A673 (cell line): Measurements from ENCODE around the gene PCLO. TPM values are rescaled to one million over a fixed set of nuclear protein-coding genes. Genes with fewer than 3 reads are reported as not detected.

Source experiments
- BruUV-seq: library from RNA; stranded (reverse); fragments of 400-500 nt; replicated peaks from 2 replicates; lab custom pipeline; 2021; lab: Mats Ljungman, UMichigan
- CTCF ChIA-PET: fragments of 300-600 bp; sonication (Branson Sonifier 250); formaldehyde crosslinking; loops from one replicate; lab custom pipeline; 2022; ENCODE audit warnings: antibody characterized with exemption; lab: Charles Lee
- POLR2A ChIA-PET: fragments of 300-600 bp; sonication (Branson Sonifier 250); formaldehyde crosslinking; loops from one replicate; lab custom pipeline; 2022; ENCODE audit warnings: antibody characterized with exemption; ENCODE audit not compliant: low non-redundant PET; lab: Charles Lee
- DNase-seq: peaks from one replicate; pipeline ENCODE4 v3.0.0-alpha.2; 2015; ENCODE audit warnings: low spot score
- H3K27ac ChIP-seq: fragments of 200-600 bp; sonication (generic); 2 replicates; pipeline ENCODE4 v1.5.1; 2016; ENCODE audit warnings: mixed run types, low read depth, mild to moderate bottlenecking, mixed read lengths, antibody characterized with exemption, low read length; ENCODE audit not compliant: poor library complexity, severe bottlenecking
- H3K27me3 ChIP-seq: fragments of 200-600 bp; sonication (generic); replicated peaks from 2 replicates; pipeline ENCODE4 v1.6.1; 2017; ENCODE audit warnings: mixed run types, low read depth, mild to moderate bottlenecking, mixed read lengths, antibody characterized with exemption, low read length; ENCODE audit not compliant: insufficient read depth, poor library complexity
- H3K36me3 ChIP-seq: fragments of 200-600 bp; sonication (generic); 2 replicates; pipeline ENCODE4 v1.6.1; 2016; ENCODE audit warnings: mixed run types, mild to moderate bottlenecking, mixed read lengths, antibody characterized with exemption, low read length; ENCODE audit not compliant: insufficient read depth, poor library complexity, severe bottlenecking
- H3K4me1 ChIP-seq: fragments of 200-600 bp; sonication (generic); 2 replicates; pipeline ENCODE4 v1.6.1; 2017; ENCODE audit warnings: mixed run types, mild to moderate bottlenecking, mixed read lengths, antibody characterized with exemption, low read length; ENCODE audit not compliant: insufficient read depth, poor library complexity, severe bottlenecking
- H3K4me3 ChIP-seq: fragments of 200-600 bp; sonication (generic); 2 replicates; pipeline ENCODE4 v1.5.1; 2016; ENCODE audit warnings: low read depth, mixed run types, mild to moderate bottlenecking, mixed read lengths, low read length; ENCODE audit not compliant: poor library complexity, severe bottlenecking
- H3K9me3 ChIP-seq: fragments of 200-600 bp; sonication (generic); 2 replicates; pipeline ENCODE4 v1.6.1; 2016; ENCODE audit warnings: mixed run types, low read depth, mild to moderate bottlenecking, mixed read lengths, antibody characterized with exemption, low read length; ENCODE audit not compliant: poor library complexity, severe bottlenecking
- EZH2 ChIP-seq: fragments of 200-600 bp; sonication (generic); IDR thresholded peaks from 2 replicates; pipeline ENCODE4 v1.6.1; 2017; ENCODE audit warnings: borderline replicate concordance, low read depth, mild to moderate bottlenecking, mixed read lengths, antibody characterized with exemption, low read length; ENCODE audit not compliant: poor library complexity, severe bottlenecking
- intact Hi-C: fragments of 100-400 bp; cut with micrococcal nuclease; formaldehyde crosslinking; loops from one replicate; pipeline ENCODE4 v1.10.0; 2022; ENCODE audit not compliant: unreplicated experiment
- total RNA-seq: library from RNA; stranded (reverse); gene quantifications from 2 replicates; pipeline ENCODE4 v1.2.3, GENCODE V29; 2021
- TF ChIP-seq, protein P1 (sequence below): fragments of 300-800, 200-600 bp; sonication (generic); conservative IDR thresholded peaks from 2 replicates; pipeline ENCODE4 v1.5.1; 2017; ENCODE audit warnings: low read depth, mild to moderate bottlenecking, antibody characterized with exemption, low read length, moderate library complexity, mixed read lengths

The PCLO gene
- total RNA-seq, 1 experiment from 2014 or later: 2.1 TPM

DNA sequence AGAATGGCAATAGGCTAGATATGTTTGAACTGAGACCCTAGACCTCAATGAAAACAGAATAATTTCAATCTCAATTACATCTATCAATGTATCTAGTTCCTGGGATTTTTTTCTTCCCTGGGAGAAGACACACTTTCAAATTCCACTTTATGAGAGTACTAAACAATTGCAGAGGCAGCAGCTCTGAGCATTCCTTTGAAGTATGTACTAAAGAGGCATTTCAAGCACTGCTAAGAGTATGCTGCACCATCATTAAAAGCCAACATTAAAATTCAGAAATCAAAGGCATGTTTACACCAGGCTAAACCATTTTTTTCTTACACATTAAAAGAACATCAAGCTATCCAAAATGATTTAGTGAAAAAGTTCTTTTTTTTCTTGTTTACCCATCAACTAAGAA lies 421.2 kb downstream of the PCLO start:
- H3K9me3 ChIP-seq: no peaks in the 10 kb centered on the region
- ChIA-PET POLR2A (no interaction called here), CTCF (no interaction called here)
- no peaks in the 10 kb centered on the region for H3K36me3 ChIP-seq
- intact Hi-C loops: loop anchor here (2.0 to 10.0 kb wide), 5 partner anchors 83 to 913 kb away; no protein-coding TSS in a partner anchor
- H3K27me3 ChIP-seq: no peaks in the 10 kb centered on the region
- no peak for TF ChIP-seq EZH2
- TF ChIP-seq, protein P1, sequence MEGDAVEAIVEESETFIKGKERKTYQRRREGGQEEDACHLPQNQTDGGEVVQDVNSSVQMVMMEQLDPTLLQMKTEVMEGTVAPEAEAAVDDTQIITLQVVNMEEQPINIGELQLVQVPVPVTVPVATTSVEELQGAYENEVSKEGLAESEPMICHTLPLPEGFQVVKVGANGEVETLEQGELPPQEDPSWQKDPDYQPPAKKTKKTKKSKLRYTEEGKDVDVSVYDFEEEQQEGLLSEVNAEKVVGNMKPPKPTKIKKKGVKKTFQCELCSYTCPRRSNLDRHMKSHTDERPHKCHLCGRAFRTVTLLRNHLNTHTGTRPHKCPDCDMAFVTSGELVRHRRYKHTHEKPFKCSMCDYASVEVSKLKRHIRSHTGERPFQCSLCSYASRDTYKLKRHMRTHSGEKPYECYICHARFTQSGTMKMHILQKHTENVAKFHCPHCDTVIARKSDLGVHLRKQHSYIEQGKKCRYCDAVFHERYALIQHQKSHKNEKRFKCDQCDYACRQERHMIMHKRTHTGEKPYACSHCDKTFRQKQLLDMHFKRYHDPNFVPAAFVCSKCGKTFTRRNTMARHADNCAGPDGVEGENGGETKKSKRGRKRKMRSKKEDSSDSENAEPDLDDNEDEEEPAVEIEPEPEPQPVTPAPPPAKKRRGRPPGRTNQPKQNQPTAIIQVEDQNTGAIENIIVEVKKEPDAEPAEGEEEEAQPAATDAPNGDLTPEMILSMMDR: no peak
- H3K4me1 ChIP-seq: no peaks in the 10 kb centered on the region
- H3K4me3 ChIP-seq: no peak overlapping the region
- DNase-seq: no peak
- H3K27ac ChIP-seq: no peak overlapping the region
- BruUV-seq: no TSS peak

DNA sequence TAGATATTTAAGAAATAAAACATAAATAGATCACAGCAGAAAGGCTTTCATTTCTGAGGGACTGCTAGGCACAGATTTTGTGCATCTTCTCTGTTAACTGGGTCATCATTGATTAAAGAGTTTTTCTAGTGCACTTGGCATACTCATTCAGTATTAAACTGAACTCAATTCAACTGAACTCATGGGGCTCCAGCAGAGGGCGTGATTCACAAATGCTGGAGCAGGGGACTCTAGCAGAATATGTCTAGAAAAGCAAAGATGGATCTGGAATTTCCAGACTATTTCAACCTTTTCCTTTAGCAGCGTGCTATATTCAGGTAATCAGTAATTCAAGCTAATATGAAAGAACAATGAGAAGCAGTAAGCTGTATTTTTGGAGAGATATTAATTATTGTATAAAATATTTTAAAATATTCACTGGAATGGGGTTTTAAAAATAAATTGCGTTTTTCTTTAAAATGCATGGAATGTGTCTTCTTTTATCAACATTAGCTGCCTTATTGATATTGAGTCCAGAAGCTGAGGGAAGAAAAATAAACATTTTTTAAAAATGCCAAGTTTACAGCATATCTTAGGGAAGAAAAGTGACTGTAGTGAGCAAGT lies 422.3 kb downstream of the PCLO start:
- no peak overlapping the region for H3K4me3 ChIP-seq
- no TSS peak for BruUV-seq
- DNase-seq: peak; percentile 81
- no peaks in the 10 kb centered on the region for H3K4me1 ChIP-seq
- POLR2A ChIA-PET: no interaction called here
- H3K36me3 ChIP-seq: no peaks in the 10 kb centered on the region
- CTCF ChIA-PET: no interaction called here
- TF ChIP-seq EZH2: no peak
- TF ChIP-seq, protein P1: peak; percentile 85
- H3K9me3 ChIP-seq: no peaks in the 10 kb centered on the region
- intact Hi-C loops: loop anchor here (1.0 to 10.0 kb wide), 6 partner anchors 84 to 914 kb away; no protein-coding TSS in a partner anchor
- H3K27ac ChIP-seq: no peak overlapping the region
- no peaks in the 10 kb centered on the region for H3K27me3 ChIP-seq

DNA sequence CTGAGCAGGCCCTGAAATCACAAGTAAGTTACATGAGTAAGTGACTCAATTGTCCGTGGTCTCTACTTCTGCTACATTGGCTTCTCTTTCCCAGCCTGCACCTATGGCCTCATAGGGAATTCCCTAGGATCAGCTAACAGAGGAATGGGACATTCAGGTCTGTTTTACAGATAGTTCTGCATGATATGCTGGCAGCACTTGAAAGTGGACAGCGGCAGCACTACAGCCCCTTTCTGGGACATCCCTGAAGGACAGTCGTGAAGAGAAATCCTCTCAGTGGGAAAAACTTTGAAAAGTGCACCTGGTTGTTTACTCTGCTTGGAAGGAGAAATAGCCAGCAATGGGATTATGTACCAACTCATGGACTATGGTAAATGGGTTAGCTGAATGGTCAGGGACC lies 426.1 kb downstream of the PCLO start:
- H3K27me3 ChIP-seq: no peaks in the 10 kb centered on the region
- DNase-seq: no peak
- H3K4me1 ChIP-seq: no peaks in the 10 kb centered on the region
- POLR2A ChIA-PET: interaction anchor here (0.6 kb wide), 1 partner anchor 10 kb away, joined by 4 read pairs; no protein-coding TSS in a partner anchor
- H3K9me3 ChIP-seq: no peaks in the 10 kb centered on the region
- no peak overlapping the region for H3K4me3 ChIP-seq
- H3K36me3 ChIP-seq: no peaks in the 10 kb centered on the region
- intact Hi-C loops: no loop called here
- CTCF ChIA-PET: no interaction called here
- BruUV-seq: no TSS peak
- TF ChIP-seq, protein P1: no peak
- TF ChIP-seq EZH2: no peak
- no peak overlapping the region for H3K27ac ChIP-seq
